ENCODE data around the gene SH2D6. TPM values are rescaled to one million over a fixed set of nuclear protein-coding genes. Genes with fewer than 3 reads are reported as not detected.

The SH2D6 gene
- total and polyA plus RNA-seq, 9 of the 15 experiments (the other 6 are each of a cell fraction or from before 2014, with no cell fraction given): 0.07 to 0.76 (median 0.33) TPM; not detected in 2

GRCh38 chr2:85409845-85410583, 8.5 kb upstream of the SH2D6 start, which contains the start of gene CAPG (continued):
- no peak for TF ChIP-seq IFI16 (CRISPR knock-in tag; IDR thresholded peaks at IDR 0.05)
- TF ChIP-seq, protein P1, sequence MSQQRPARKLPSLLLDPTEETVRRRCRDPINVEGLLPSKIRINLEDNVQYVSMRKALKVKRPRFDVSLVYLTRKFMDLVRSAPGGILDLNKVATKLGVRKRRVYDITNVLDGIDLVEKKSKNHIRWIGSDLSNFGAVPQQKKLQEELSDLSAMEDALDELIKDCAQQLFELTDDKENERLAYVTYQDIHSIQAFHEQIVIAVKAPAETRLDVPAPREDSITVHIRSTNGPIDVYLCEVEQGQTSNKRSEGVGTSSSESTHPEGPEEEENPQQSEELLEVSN (IDR thresholded peaks at IDR 0.05; ENCODE audit: borderline replicate concordance in 1 of 2, extremely low read depth in 1 of 2, insufficient read depth in 1 of 2, insufficient read length in 1 of 2, low read depth in 1 of 2, low read length in 1 of 2, poor library complexity in 1 of 2, severe bottlenecking in 1 of 2): peak in 1 of 2 experiments; percentile 13
- no peak for TF ChIP-seq POLR3G (IDR thresholded peaks at IDR 0.05; ENCODE audit: extremely low read depth, insufficient read length, insufficient replicate concordance)
- TF ChIP-seq NRF1 (conservative IDR thresholded peaks at IDR 0.05 in 1 of 2, IDR thresholded peaks at IDR 0.05 in 1 of 2): no peak
- TF ChIP-seq NEUROD1 (IDR thresholded peaks at IDR 0.05; ENCODE audit: borderline replicate concordance, low read depth, low read length, partially characterized antibody): no peak
- peak; percentile 22; the same call in 1 of the 2 replicates for TF ChIP-seq ELF4 (CRISPR knock-in tag; IDR thresholded peaks at IDR 0.05)
- no peak for TF ChIP-seq PHB (CRISPR knock-in tag; IDR thresholded peaks at IDR 0.05)
- no peak for TF ChIP-seq SREBF1 (IDR thresholded peaks at IDR 0.05; ENCODE audit: borderline replicate concordance, low read depth, low read length)
- TF ChIP-seq CCAR2 (IDR thresholded peaks at IDR 0.05; ENCODE audit: low read depth, low read length): no peak
- TF ChIP-seq ZNF174 (CRISPR knock-in tag; IDR thresholded peaks at IDR 0.05): no peak
- no peak for TF ChIP-seq ILF3 (IDR thresholded peaks at IDR 0.05; ENCODE audit: borderline replicate concordance)
- TF ChIP-seq, protein P2, sequence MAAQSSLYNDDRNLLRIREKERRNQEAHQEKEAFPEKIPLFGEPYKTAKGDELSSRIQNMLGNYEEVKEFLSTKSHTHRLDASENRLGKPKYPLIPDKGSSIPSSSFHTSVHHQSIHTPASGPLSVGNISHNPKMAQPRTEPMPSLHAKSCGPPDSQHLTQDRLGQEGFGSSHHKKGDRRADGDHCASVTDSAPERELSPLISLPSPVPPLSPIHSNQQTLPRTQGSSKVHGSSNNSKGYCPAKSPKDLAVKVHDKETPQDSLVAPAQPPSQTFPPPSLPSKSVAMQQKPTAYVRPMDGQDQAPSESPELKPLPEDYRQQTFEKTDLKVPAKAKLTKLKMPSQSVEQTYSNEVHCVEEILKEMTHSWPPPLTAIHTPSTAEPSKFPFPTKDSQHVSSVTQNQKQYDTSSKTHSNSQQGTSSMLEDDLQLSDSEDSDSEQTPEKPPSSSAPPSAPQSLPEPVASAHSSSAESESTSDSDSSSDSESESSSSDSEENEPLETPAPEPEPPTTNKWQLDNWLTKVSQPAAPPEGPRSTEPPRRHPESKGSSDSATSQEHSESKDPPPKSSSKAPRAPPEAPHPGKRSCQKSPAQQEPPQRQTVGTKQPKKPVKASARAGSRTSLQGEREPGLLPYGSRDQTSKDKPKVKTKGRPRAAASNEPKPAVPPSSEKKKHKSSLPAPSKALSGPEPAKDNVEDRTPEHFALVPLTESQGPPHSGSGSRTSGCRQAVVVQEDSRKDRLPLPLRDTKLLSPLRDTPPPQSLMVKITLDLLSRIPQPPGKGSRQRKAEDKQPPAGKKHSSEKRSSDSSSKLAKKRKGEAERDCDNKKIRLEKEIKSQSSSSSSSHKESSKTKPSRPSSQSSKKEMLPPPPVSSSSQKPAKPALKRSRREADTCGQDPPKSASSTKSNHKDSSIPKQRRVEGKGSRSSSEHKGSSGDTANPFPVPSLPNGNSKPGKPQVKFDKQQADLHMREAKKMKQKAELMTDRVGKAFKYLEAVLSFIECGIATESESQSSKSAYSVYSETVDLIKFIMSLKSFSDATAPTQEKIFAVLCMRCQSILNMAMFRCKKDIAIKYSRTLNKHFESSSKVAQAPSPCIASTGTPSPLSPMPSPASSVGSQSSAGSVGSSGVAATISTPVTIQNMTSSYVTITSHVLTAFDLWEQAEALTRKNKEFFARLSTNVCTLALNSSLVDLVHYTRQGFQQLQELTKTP (IDR thresholded peaks at IDR 0.05; ENCODE audit: low read depth in 1 of 2, partially characterized antibody in 2 of 2): no peak
- no peak for TF ChIP-seq XRCC3 (IDR thresholded peaks at IDR 0.05)
- no peak for TF ChIP-seq DMBX1 (CRISPR knock-in tag; IDR thresholded peaks at IDR 0.05; ENCODE audit: borderline replicate concordance)
- no peak for TF ChIP-seq POU5F1 (IDR thresholded peaks at IDR 0.05; ENCODE audit: borderline replicate concordance, low read depth, low read length, partially characterized antibody)
- TF ChIP-seq MYNN (IDR thresholded peaks at IDR 0.05): 0 out of 2 replicates have a peak, but pooled peaks have one; percentile 49
- no peak for TF ChIP-seq MYNN (CRISPR knock-in tag; IDR thresholded peaks at IDR 0.05)
- TF ChIP-seq CBX3 (IDR thresholded peaks at IDR 0.05; ENCODE audit: borderline replicate concordance in 1 of 2, low read length in 2 of 2): 0 out of 3 replicates have a peak, but pooled peaks of 1 of the 2 experiments have one; percentile 20
- 0 out of 2 replicates have a peak, but pooled peaks have one; percentile 33 for TF ChIP-seq L3MBTL2 (IDR thresholded peaks at IDR 0.05)
- TF ChIP-seq PRMT5 (CRISPR knock-in tag; IDR thresholded peaks at IDR 0.05): no peak
- no peak for TF ChIP-seq ATF7 (IDR thresholded peaks at IDR 0.05)
- no peak for TF ChIP-seq POLR2H (tag; IDR thresholded peaks at IDR 0.05; ENCODE audit: low read depth)

Measured in K562 (cell line).